Neural progenitor cell (in vitro differentiated cells): ENCODE data around the gene CD44. TPM values are rescaled to one million over a fixed set of nuclear protein-coding genes. Genes with fewer than 3 reads are reported as not detected.

Source experiments
- DNase-seq: peaks from one replicate; pipeline ENCODE4 v3.0.0-alpha.2; 2016; ENCODE audit warnings: low spot score
- H2AFZ ChIP-seq: fragments of 200-600 bp; sonication (generic); replicated peaks from 2 replicates; pipeline ENCODE4 v1.6.1; 2016; ENCODE audit warnings: antibody characterized with exemption
- H3F3A ChIP-seq: fragments of 200-600 bp; sonication (generic); 2 replicates; pipeline ENCODE4 v1.6.1; 2016; ENCODE audit warnings: antibody characterized with exemption, low read depth
- H3K27ac ChIP-seq: fragments of 200-600 bp; sonication (generic); 2 replicates; pipeline ENCODE4 v1.5.1; 2016; ENCODE audit warnings: mild to moderate bottlenecking
- H3K27me3 ChIP-seq: fragments of 200-600 bp; sonication (generic); 2 replicates; pipeline ENCODE4 v1.6.1; 2016; ENCODE audit warnings: mild to moderate bottlenecking, moderate library complexity
- H3K36me3 ChIP-seq: fragments of 200-600 bp; sonication (generic); 2 replicates; pipeline ENCODE4 v1.5.1; 2016
- H3K4me1 ChIP-seq: fragments of 200-600 bp; sonication (generic); 2 replicates; pipeline ENCODE4 v1.6.1; 2016; ENCODE audit warnings: mixed run types
- H3K4me2 ChIP-seq: fragments of 200-600 bp; sonication (generic); 2 replicates; pipeline ENCODE4 v1.6.1; 2016
- H3K4me3 ChIP-seq: fragments of 200-600 bp; sonication (generic); 2 replicates; pipeline ENCODE4 v1.5.1; 2016
- H3K79me2 ChIP-seq: fragments of 200-600 bp; sonication (generic); 2 replicates; pipeline ENCODE4 v1.6.1; 2016; ENCODE audit warnings: low read depth
- H3K9ac ChIP-seq: fragments of 200-600 bp; sonication (generic); 2 replicates; pipeline ENCODE4 v1.6.1; 2016
- H3K9me3 ChIP-seq: fragments of 200-600 bp; sonication (generic); 2 replicates; pipeline ENCODE4 v1.5.1; 2016; ENCODE audit warnings: low read depth
- H4K20me1 ChIP-seq: fragments of 200-600 bp; sonication (generic); 2 replicates; pipeline ENCODE4 v1.6.1; 2016; ENCODE audit warnings: low read depth
- H3K27ac Mint-ChIP-seq: 3 replicates; pipeline ENCODE4 v1.8.0; 2021; ENCODE audit warnings: mixed read lengths
- H3K27me3 Mint-ChIP-seq: 2 replicates; pipeline ENCODE4 v1.8.0; 2022; ENCODE audit warnings: low read depth, mild to moderate bottlenecking, inconsistent platforms, moderate library complexity, mixed read lengths; ENCODE audit not compliant: insufficient read depth
- H3K36me3 Mint-ChIP-seq: 3 replicates; pipeline ENCODE4 v1.8.0; 2021; ENCODE audit warnings: mixed read lengths
- H3K4me1 Mint-ChIP-seq: 3 replicates; pipeline ENCODE4 v1.8.0; 2021; ENCODE audit warnings: mixed read lengths
- H3K4me3 Mint-ChIP-seq: 3 replicates; pipeline ENCODE4 v1.8.0; 2021; ENCODE audit warnings: mild to moderate bottlenecking, moderate library complexity, mixed read lengths
- H3K9me3 Mint-ChIP-seq: 3 replicates; pipeline ENCODE4 v1.8.0; 2020; ENCODE audit warnings: mixed read lengths
- EZH2 ChIP-seq: fragments of 200-600 bp; sonication (generic); IDR thresholded peaks from 2 replicates; pipeline ENCODE4 v1.6.1; 2017; ENCODE audit warnings: antibody characterized with exemption, mild to moderate bottlenecking, moderate library complexity
- EZH2phosphoT487 ChIP-seq: fragments of 200-600 bp; sonication (generic); IDR thresholded peaks from 2 replicates; pipeline ENCODE4 v1.6.1; 2017; ENCODE audit warnings: antibody characterized with exemption
- total RNA-seq: library from RNA; depleted of rRNA; stranded (reverse); fragments of >200 nt; gene quantifications from 2 replicates; pipeline ENCODE4 v1.2.3, GENCODE V29; 2015; ENCODE audit warnings: low replicate concordance
- TF ChIP-seq, protein P1 (sequence below): fragments of 200-600 bp; sonication (generic); IDR thresholded peaks from 2 replicates; pipeline ENCODE4 v1.5.1; 2017; ENCODE audit warnings: antibody characterized with exemption, mild to moderate bottlenecking

CD44 gene
- total RNA-seq, 1 donor from 2014 or later, result 1.4 TPM

DNA sequence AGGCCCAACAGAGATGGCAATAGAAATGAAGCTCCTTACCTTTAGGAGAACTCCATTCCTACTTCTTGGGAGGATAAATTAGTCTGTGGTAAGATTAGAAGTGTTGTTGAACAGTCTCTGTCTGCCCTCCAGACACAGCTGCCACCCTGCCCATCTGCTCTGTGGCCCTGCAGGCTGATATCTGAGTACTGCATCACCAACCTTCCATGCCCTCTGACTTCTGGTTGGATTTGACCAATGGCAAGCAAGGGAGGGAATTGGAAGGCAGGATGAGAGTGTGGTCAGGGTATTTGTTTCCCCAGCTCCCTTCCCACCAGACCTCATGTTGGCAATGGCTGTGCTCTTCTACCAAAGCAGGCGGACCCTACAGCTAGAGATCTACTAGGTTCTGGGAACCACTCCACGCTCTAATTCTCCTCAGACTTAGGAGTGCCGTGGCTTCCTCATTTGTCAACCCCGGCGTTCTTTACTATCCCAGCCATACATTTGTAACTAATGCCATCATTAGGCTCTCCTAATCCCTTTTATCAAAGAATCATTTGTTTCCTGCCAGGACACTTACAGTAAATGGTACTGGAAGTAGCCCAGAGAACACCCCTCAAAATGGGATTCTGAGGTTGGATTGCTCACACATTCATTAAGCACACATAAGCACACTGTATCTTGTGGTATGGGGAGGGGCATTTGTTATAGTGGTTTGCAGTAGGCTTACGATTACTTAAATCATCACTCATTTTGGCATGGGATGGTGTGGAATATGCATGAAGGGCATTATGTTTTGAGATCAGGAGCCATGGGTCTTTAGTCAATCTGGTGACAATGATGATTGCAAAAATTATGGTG, 35.4 kb upstream of the CD44 start:
- no peaks in the 10 kb centered on the region for H3K79me2 ChIP-seq
- no peaks in the 10 kb centered on the region for H3K9me3 ChIP-seq
- H3K9ac ChIP-seq, result no peak overlapping the region
- no peak overlapping the region for H3K4me2 ChIP-seq
- no peak overlapping the region for H2AFZ ChIP-seq
- no peak for TF ChIP-seq EZH2
- no peak for TF ChIP-seq EZH2phosphoT487
- H3K27me3 ChIP-seq, result no peaks in the 10 kb centered on the region
- no peaks in the 10 kb centered on the region for H3F3A ChIP-seq
- no peak overlapping the region for H3K27ac ChIP-seq
- DNase-seq, result no peak
- no peaks in the 10 kb centered on the region for H3K4me1 ChIP-seq
- no peaks in the 10 kb centered on the region for H3K36me3 ChIP-seq
- H3K4me1 Mint-ChIP-seq, result no peaks in the 10 kb centered on the region
- no peak overlapping the region for H3K4me3 ChIP-seq
- no peaks in the 10 kb centered on the region for H3K36me3 Mint-ChIP-seq
- H3K27ac Mint-ChIP-seq, result no peak overlapping the region
- no peaks in the 10 kb centered on the region for H3K9me3 Mint-ChIP-seq
- H3K4me3 Mint-ChIP-seq, result no peak overlapping the region
- no peaks in the 10 kb centered on the region for H4K20me1 ChIP-seq
- no peaks in the 10 kb centered on the region for H3K27me3 Mint-ChIP-seq

GRCh38 chr11:35104655-35105054, 34.3 kb upstream of the CD44 start:
- no peak overlapping the region for H3K4me2 ChIP-seq
- TF ChIP-seq, protein P1, sequence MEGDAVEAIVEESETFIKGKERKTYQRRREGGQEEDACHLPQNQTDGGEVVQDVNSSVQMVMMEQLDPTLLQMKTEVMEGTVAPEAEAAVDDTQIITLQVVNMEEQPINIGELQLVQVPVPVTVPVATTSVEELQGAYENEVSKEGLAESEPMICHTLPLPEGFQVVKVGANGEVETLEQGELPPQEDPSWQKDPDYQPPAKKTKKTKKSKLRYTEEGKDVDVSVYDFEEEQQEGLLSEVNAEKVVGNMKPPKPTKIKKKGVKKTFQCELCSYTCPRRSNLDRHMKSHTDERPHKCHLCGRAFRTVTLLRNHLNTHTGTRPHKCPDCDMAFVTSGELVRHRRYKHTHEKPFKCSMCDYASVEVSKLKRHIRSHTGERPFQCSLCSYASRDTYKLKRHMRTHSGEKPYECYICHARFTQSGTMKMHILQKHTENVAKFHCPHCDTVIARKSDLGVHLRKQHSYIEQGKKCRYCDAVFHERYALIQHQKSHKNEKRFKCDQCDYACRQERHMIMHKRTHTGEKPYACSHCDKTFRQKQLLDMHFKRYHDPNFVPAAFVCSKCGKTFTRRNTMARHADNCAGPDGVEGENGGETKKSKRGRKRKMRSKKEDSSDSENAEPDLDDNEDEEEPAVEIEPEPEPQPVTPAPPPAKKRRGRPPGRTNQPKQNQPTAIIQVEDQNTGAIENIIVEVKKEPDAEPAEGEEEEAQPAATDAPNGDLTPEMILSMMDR, result no peak
- no peak for TF ChIP-seq EZH2phosphoT487
- no peak for TF ChIP-seq EZH2
- no peaks in the 10 kb centered on the region for H3K9me3 ChIP-seq
- DNase-seq, result no peak
- Mint-ChIP-seq H3K4me3 (no peak overlapping the region), H3K4me1 (no peaks in the 10 kb centered on the region), H3K9me3 (no peaks in the 10 kb centered on the region), H3K27me3 (no peaks in the 10 kb centered on the region), H3K27ac (no peak overlapping the region), H3K36me3 (no peaks in the 10 kb centered on the region)
- H3K79me2 ChIP-seq, result no peaks in the 10 kb centered on the region
- H3K4me3 ChIP-seq, result no peak overlapping the region
- no peaks in the 10 kb centered on the region for H3K27me3 ChIP-seq
- H2AFZ ChIP-seq, result no peak overlapping the region
- no peak overlapping the region for H3K27ac ChIP-seq
- no peaks in the 10 kb centered on the region for H3F3A ChIP-seq
- H3K9ac ChIP-seq, result no peak overlapping the region
- H4K20me1 ChIP-seq, result no peaks in the 10 kb centered on the region
- no peaks in the 10 kb centered on the region for H3K4me1 ChIP-seq
- H3K36me3 ChIP-seq, result no peaks in the 10 kb centered on the region

DNA sequence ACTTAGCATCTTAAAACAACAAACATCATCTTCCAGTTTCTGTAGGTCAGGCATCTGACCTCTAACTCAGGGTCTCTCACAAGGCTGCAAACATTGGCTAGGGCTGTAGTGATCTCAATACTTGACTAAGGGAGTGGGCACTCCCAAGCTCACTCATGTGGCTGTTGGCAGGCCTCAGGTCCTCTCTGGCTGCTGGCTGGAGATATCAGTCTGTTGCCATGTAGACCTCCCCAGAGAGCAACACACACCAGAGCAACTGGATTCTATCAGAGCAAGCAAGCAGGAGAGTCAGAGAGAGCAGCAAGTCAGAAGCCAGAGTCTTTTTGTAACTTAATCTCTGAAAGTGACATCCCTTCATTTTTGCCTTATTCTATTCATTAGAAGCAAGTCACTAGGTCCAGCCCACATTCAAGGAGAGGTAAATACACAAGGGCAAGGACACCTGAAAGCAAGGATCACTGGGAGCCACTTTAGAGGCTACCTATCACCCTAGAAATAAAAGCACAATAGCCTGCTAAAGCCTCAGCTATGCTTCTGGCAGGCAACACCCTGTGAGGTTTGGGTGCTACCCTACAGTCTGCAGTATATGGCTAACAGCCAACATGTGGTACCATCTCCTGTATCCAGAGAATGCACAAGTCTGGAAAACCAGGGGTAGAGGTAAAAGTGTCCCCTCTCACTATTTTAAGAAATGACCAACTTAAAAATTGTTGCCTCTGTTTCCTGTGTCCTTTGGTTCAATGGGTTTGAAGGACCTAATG, 33.5 kb upstream of the CD44 start:
- Histone ChIP-seq H3F3A (no peaks in the 10 kb centered on the region), H3K9me3 (no peaks in the 10 kb centered on the region), H3K4me2 (no peak overlapping the region), H3K27ac (no peak overlapping the region), H3K4me1 (no peaks in the 10 kb centered on the region), H2AFZ (no peak overlapping the region), H4K20me1 (no peaks in the 10 kb centered on the region), H3K27me3 (no peaks in the 10 kb centered on the region), H3K9ac (no peak overlapping the region), H3K4me3 (no peak overlapping the region), H3K79me2 (no peaks in the 10 kb centered on the region), H3K36me3 (no peaks in the 10 kb centered on the region)
- no peaks in the 10 kb centered on the region for H3K4me1 Mint-ChIP-seq
- DNase-seq, result no peak
- H3K4me3 Mint-ChIP-seq, result no peak overlapping the region
- TF ChIP-seq, protein P1, result no peak
- TF ChIP-seq EZH2phosphoT487 (no peak), EZH2 (no peak)
- H3K27me3 Mint-ChIP-seq, result no peaks in the 10 kb centered on the region
- no peaks in the 10 kb centered on the region for H3K36me3 Mint-ChIP-seq
- no peak overlapping the region for H3K27ac Mint-ChIP-seq
- no peaks in the 10 kb centered on the region for H3K9me3 Mint-ChIP-seq
